HG03060 (cell line): ENCODE measurements around the gene PLA2G4A.

Experiments
- ATAC-seq: cut with Tn5 transposase; IDR thresholded peaks from one replicate; pipeline ENCODE4 v1.9.1; 2021; ENCODE audit warnings: low read depth, moderate number of reproducible peaks; ENCODE audit not compliant: unreplicated experiment

Gene PLA2G4A

DNA sequence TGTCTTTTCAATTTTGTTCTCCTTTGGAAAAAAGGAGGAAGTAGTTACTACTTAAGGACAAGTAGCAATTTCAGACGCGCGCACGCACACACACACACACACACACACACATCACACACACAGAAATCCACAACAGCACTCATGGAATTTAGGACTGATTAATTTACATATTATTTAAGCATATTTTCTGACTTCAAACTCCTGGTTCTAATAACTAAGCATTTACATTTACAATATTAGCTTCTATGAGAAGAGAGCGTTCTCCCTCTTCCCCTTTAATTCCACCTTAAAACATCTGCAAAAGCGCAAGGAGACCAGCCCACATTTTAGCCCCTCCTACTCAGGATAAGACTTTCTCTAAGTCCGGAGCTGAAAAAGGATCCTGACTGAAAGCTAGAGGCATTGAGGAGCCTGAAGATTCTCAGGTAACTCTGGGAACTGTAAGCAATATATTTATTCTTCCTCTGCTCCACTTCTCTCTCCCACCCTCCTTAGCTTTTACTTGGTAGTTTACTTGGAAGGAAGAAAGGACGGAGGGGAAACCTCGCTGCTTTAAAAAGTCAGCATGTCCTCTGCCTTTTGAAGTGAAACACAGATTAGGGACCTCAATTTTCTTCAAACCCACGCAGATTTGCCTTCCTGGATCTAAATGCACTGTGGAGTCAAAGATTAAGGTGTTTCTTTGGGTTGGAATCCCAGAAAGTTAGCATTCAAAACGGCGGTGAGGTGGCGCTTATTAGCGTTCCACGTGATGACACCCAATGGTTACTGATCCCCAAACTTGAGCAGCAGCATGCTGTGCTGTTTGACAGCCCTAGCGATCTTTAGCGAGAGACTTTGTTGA is at the start of gene PLA2G4A:
Gene PLA2G4A (plus strand): TSS at position 339 of the 844 bp plus-strand sequence. CDS start 25,406 bp downstream, outside the sequence.
- peak; percentile 68 for ATAC-seq

DNA sequence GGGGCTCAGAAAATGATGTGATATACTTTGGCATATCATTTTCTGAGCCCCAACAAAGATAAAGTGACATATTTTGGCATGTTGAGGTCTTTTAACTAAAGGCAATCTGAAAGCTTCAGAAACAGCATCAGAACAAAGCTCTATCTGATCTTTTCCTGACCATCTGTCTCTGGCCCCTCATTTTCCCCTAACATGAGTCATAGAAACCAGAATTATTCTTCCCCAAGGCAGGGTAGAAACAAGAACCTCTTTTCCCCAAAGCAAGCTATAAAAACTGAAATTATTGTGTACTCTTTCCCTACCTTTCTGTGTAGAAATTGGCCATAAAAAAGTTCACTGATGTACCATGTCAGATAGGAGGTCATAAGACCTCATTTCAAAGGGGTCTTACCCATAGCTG is 48.7 kb upstream of the PLA2G4A start:
- ATAC-seq: no peak

DNA sequence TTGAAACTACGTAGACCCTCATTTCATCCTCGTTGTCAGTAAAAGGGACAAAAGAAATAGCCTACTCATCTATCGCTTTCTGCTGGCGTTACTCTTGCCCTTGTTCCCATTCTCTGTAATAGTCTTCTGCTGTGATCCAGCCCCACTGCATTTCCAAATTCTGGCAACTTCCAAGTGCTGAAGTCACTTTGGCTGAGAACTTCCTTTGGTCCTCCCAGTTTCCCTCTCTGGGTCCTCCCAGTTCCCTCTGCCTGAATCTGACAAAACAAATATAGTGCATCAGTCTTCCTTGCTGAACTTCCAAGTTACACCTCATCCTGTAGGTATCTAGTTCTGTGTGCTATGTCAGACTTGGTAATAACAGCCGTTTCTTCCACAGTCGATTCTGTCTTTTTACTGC is 47.0 kb upstream of the PLA2G4A start:
- ATAC-seq: no peak

DNA sequence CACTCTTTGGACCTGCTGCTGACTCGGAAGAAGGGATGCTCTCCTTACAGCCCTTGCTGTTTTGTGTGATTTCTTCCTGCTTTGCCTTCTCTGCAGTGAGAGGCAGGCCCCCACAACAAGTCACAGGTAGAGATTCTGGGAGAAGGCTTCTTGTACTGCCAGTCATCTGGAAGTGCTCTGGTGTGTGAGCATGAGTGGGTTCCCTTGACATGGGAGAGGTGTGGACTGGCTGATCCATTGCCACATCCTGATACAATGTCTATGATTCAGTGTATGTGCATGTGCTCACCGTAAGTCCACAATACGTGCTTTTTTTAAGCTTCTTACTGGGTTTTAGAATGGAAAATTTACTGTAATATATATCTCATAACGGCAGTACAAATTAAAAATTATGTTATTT is 46.0 kb upstream of the PLA2G4A start:
- no peak for ATAC-seq

DNA sequence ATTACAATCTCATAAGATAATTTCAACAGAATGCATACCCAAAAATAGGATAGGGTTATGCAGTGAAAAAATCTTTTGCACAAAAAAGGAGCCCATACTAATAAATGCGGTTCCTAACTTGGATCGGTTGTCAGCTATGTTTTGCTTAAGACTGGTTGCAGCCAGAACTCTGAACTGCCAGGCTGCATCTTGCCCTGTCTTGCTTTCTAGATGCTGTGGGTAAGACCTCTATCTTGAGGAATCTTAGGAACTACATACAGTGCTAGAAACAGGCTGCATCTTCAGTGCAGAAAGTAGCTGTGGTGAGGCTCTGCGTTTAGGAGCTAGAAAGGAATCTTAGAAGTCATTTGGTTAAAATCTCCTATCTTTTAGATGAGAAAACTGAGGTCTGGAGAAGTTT is 45.6 kb upstream of the PLA2G4A start:
- ATAC-seq: no peak

DNA sequence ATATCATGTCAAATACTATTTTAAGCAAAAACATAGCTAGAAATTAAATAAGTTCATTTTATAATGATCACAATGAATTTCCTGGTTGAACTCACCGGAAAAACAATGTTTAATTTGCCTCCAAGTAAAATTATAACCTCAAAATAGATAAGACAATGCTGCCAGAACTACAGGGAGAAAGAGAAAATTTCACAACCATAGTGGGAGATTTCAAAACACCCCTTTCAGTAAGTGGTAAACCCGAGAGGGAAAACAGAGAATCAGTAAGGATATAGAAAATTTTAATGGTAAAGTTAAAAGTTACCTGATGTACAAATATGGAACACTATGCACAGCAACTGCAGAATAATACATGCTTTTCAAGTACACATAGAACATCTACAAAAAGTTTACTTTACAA is 43.2 kb upstream of the PLA2G4A start:
- ATAC-seq: no peak

DNA sequence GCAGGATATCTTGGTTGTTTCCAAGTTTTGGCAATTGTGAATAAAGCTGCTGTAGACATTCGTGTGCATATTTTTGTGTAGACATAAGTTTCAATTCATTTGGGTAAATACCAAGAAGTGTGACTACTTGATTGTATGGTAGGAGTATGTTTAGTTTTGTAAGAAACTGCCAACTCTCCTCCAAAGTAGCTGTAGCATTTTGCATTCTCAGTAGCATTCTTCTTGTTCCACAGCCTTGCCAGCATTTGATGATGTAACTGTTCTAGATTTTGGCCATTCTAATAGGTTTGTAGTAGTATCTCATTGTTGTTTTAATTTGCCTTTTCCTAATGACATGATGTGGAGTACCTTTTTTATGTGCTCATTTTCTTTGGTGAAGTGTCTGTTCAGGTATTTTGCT is 38.6 kb upstream of the PLA2G4A start:
- no peak for ATAC-seq

DNA sequence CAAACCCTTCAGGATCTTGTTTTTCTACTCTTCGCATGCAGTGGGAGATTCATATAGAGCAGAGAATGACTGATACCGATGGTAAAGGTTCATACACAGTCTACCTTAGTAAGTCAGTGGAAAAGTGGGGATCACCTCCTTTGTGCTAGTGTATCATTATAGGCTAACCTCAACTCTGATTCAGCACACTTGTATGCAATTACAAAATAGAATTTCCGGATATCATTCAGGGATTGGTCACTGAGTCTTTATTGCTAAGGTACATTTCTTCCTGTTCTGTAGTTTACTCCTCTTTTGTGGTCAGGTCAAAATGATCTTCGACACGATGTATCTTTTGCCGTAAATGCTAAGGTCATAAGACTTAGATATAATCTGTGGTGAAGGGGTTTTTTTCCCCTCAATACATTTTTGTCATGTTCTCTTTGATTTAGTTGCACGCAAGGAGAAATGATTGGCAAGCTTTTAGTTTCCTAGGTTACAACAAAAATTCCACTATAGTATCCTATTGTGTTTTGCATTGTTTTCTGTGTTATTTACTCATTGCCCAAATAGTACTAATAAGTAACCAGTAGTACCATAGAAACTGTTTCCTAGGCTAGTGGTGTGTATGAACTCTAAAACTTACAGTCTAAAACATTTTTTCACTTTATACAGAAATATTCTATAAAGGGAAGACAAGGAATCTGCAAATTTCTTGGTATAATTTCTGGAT is 35.7 kb upstream of the PLA2G4A start:
- no peak for ATAC-seq

DNA sequence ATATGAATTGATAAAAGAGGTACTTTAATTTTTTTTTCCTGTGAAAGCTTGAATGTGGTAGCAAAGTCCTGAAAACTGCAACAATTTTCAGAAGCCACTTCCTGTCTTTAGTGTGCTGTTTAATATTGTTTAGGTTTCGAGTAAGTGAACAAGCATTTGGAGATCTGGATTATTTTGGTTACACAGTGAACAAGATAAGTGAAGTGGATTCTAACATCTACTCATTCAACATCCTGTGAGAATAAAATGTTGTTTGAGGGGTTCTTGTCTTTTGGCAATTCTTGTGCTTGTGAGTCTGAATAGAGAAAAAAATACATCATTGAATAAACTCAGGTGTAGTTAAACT is 35.2 kb upstream of the PLA2G4A start:
- ATAC-seq: no peak

DNA sequence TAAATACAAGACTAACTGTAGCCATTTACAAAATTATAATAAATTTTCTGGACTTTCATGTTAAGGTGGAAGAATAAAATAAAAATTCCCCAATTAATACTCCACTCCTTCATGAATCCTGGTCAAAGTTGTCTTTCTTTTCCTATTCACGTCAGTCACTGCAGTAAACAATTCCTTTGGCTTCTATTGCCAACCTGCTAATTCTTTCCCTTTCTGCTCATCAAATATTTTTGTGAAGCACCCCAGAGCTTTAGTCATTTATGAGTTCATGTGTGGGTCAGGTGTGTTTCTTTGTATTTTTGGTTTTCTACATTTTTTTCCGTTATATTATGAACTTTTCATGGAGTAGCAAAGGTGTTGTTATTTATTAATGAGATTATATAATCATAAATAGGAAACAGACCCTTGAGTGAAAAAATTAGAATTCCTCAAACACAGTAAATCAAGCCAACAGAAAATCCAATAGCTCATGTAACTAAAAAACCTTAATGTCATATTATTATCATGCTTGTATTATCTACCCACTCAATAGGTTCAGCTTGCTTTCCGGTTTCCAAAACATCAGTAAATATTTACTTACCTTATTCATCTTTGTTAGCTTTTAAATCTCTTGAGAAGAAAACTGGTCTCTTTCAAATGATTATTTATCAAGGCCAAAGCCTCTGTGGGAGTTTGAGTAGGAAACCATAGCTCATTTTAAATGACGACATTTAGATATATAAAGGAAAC is 29.6 kb upstream of the PLA2G4A start:
- no peak for ATAC-seq

DNA sequence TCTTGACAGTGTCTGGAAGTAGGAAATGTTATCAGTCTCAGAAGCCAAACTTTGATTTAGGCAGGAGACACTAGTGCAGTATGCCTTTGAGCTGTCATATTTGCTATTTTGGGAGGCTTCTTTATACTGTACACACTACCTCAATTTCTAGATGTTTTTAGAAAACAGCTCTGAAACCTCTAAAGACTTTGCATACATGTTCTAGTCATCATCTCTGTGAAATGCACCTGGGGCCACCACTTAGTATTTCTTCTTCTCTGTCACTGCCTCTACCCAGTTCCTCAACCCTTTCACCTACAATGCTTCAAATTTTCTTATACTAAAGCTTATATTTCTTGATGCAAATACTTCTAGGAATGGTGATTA is 29.1 kb upstream of the PLA2G4A start:
- ATAC-seq: peak; percentile 82

DNA sequence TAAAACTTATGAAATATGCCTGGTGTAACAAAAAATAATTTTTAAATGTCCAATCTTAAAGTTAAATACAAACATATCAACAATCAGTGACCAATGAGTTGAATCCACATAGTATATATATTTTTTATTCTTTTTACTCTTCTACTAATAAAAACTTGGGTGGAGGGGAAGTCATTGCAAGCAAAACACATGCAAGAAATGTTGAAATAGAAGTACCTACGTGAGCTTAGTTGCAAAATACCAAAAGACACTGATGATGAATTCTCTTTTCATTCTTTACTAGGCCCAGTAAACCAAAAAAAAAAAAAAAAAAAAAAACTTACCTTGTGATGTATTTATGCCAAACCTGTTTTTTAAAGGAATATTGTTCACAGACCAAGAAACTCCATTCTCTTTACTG is 26.4 kb upstream of the PLA2G4A start:
- ATAC-seq: no peak

DNA sequence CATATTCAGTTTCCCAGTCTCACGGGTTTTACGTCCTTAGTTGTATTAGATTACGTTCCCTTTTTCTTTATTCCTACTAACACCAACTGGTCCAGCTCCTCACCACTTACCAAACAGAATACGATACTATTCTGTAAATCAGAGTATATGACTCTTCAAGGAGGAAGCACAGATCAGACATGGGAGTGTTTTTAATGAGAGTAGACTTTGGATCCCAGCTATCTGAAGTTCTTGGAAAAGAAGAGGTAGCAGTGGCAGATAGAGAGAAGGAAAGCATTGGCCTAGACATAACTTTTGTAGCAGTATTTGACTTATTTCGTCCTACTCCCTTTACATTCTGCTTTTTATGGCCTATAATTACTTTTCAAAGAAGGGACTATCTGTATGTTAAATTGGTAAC is 24.1 kb upstream of the PLA2G4A start:
- ATAC-seq: no peak

DNA sequence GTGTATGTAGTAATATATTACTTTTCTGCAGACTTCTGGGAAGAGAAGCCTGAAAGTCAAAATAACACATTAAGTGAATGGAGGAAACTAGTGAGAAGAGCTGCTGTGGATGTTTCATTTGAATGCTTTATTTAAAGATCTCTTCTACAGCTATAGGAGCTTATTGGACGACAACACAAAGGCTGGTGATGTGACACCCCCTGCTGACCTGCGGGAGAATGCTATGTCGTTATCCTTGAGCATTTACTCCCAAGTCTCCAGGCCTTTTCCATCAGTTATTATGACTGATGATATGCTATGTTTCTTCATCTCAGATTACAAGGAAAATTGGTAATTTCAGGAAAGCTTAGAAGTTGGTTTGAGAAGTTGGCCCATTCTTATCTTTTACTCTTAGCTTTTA is 22.3 kb upstream of the PLA2G4A start:
- no peak for ATAC-seq

DNA sequence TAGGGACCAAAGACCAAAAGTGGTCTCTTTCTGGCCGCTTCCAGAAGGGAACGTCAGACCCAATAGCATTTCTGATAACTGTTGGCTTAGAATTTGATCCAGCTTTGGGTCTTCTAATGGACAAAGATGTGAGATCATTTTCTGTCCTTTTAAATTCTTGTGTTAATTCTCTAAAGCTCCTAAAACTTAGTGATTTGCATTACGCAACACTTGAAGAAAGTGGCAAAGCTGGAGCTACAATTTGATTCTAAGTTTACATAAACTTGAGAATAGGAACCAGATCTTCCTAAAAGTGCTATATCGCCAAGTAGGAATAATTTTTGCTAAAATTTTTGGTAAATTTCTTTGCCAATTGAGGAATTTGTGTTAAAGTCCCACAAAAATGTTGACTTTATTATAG is 21.6 kb upstream of the PLA2G4A start:
- no peak for ATAC-seq

DNA sequence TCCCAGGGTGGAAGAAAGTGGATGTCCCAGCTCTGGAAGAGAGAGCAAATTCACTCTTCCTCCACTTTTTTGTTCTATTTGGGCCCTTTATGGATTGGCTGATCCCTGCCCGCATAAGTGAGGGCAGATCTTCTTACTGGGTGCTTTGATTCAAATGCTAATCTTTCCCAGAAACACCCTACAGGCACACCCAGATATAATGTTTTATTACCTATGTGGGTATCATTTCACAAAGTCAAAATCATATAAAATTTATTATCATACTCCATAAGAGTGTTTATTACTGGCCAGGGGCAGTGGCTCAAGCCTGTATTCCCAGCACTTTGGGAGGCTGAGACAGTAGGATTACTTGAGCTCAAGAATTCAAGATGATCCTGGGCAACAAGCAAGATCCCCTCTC is 16.9 kb upstream of the PLA2G4A start:
- ATAC-seq: no peak

DNA sequence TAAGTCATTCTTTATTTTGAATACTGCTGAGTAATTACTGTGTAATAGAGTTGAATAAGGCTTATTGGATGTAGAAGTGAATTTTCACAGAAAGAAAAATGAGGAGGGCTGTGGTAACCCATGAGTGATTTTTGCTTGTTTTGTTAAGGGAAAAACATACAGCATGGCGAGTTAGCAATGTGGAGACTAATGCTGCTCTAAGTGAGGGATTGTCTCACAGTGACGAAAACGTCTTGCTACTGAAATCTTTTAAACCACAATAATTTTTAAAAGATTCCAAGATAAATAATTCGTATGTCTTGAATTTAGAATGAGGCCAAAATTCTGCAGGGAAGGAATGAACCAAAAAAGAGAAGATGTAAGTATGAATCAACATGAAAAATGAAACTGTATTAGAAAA is 16.2 kb upstream of the PLA2G4A start:
- no peak for ATAC-seq

DNA sequence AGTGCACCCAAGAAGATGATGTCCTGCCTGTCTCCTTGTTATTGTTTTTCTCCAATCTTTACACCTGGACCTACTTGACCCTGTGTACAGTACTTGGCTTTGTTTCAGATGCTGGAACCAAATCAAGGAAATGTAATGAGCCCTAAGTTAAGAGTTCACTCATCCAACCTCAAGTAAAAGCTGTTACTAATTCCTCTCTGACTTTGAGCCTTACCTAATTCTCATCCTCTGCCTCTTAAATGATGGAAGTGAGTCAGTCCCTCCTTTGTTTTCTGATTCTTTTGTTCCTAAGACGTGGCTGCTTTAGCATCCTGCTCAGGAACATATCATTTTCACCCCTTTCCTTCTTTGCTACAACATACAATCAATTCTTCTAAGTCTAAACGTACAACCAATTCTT is 15.3 kb upstream of the PLA2G4A start:
- no peak for ATAC-seq

DNA sequence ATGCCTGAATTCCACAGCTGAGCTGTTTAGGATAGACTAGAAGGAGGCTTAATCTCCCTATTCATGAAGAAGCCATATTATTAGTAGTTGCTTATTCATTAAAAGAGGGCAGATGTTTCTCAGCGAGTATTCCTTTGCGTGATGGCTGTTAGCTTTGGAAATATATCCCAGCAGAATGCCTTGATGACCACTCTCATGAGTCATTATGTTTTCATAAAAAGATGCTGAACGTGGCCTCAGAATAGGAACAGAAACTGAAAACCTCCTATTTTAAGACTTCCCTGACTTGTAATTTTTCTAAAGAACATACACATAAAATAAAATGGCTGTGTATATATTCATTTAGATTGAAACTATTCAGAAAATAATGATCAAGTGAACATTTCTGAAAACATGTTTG is 9.6 kb upstream of the PLA2G4A start:
- ATAC-seq: peak; percentile 61

DNA sequence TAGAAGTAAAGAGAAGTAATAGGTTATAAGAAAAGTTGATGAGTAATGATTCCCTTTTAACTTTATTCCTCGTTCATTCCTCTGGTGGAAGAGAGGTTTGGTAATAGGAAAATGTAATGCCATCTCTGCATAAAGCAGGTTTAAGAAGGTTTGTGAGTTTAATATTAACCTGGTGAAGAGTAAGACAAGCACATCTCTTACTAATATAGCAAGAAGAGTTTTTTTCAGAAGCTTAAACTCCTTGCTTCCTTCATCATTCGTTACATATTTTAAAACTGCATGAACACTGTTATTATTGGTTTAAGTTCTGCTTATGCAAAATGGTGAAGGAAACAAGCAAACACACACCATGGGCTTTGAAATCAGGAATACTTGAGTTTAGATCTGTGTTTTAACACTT is 9.2 kb upstream of the PLA2G4A start:
- ATAC-seq: peak; percentile 33
